NK-92 (cell line): ENCODE results near the gene BSPH1.
"Not testable (repeated sequence)": the region's sequence is repeated elsewhere in the genome, so short reads cannot be mapped to it uniquely, and the experiment has no call there.

Experiments
- DNase-seq: peaks from one replicate; lab custom pipeline; 2025; ENCODE audit not compliant: unreplicated experiment; lab: John Stamatoyannopoulos, UW

BSPH1 gene

DNA sequence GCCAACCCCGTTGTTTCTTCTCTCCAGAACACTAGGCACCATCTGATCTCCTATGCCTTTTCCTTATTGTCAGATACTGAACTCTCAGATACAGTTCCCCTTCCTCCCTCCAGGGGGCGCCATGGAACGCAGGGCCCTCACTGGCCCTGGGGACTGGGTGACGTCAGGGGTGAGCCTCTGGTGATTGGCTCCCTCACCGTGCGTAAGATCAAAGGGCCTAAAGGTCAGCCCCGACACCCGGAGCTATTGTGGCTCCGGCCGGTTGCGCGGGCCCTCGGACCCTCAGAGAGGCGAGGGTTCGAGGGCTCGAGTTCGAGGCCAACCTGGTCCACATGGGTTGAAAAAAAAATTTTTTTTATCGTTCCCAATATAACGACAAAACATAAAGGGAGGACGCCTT is 63.4 kb downstream of the BSPH1 start:
- not testable (repeated sequence) for DNase-seq

DNA sequence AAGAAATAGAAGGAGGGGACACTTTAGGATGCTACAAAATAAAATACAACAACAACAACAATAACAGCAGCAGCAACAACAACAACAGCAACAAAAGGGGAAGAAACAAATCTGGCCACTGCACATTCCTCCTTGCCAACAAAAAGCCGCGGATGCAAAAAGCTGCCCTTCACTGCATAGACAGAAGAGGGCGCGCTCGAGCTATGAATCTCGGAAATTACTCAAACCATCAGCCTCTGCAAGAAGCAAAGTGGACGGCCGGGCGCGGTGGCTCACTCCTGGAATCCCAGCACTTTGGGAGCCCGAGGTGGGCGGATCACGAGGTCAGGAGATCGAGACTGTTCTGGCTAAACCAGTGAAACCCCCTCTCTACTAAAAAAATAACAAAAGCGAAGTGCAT is 71.9 kb downstream of the BSPH1 start:
- not testable (repeated sequence) for DNase-seq
